NB4 (cell line): ENCODE results near the gene CAMTA2.
A peak's percentile ranks its signal among the peaks of the same experiment; 100 is the strongest.

Experiments used
- DNase-seq: peaks from one replicate; pipeline ENCODE4 v3.0.0; 2010; ENCODE audit warnings: low read depth
- H3K4me3 ChIP-seq: one replicate; pipeline ENCODE4 v1.5.1; 2011; ENCODE audit warnings: mild to moderate bottlenecking, low read depth, low read length, moderate library complexity
- MYC ChIP-seq: IDR thresholded peaks from 2 replicates; pipeline ENCODE4 v1.6.1; 2011; ENCODE audit warnings: low read depth, low read length
- POLR2A ChIP-seq: IDR thresholded peaks from 2 replicates; pipeline ENCODE4 v1.6.1; 2011; ENCODE audit warnings: mild to moderate bottlenecking; ENCODE audit not compliant: insufficient read length; ENCODE audit errors: extremely low read depth
- TF ChIP-seq, protein P1 (sequence below): IDR thresholded peaks from one replicate; pipeline ENCODE4 v1.5.1; 2012; ENCODE audit warnings: low read depth, low read length
- TF ChIP-seq, protein P2 (sequence below): IDR thresholded peaks from 2 replicates; pipeline ENCODE4 v1.6.1; 2011; ENCODE audit warnings: low read depth, low read length

CAMTA2 gene

GRCh38 chr17:4935650-4936049 lies 51.8 kb downstream of the CAMTA2 start:
- TF ChIP-seq, protein P1, sequence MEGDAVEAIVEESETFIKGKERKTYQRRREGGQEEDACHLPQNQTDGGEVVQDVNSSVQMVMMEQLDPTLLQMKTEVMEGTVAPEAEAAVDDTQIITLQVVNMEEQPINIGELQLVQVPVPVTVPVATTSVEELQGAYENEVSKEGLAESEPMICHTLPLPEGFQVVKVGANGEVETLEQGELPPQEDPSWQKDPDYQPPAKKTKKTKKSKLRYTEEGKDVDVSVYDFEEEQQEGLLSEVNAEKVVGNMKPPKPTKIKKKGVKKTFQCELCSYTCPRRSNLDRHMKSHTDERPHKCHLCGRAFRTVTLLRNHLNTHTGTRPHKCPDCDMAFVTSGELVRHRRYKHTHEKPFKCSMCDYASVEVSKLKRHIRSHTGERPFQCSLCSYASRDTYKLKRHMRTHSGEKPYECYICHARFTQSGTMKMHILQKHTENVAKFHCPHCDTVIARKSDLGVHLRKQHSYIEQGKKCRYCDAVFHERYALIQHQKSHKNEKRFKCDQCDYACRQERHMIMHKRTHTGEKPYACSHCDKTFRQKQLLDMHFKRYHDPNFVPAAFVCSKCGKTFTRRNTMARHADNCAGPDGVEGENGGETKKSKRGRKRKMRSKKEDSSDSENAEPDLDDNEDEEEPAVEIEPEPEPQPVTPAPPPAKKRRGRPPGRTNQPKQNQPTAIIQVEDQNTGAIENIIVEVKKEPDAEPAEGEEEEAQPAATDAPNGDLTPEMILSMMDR, result no peak
- TF ChIP-seq, protein P2, sequence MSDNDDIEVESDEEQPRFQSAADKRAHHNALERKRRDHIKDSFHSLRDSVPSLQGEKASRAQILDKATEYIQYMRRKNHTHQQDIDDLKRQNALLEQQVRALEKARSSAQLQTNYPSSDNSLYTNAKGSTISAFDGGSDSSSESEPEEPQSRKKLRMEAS, result no peak
- TF ChIP-seq MYC (no peak), POLR2A (no peak)
- DNase-seq, result no peak
- no peak overlapping the region for H3K4me3 ChIP-seq

DNA sequence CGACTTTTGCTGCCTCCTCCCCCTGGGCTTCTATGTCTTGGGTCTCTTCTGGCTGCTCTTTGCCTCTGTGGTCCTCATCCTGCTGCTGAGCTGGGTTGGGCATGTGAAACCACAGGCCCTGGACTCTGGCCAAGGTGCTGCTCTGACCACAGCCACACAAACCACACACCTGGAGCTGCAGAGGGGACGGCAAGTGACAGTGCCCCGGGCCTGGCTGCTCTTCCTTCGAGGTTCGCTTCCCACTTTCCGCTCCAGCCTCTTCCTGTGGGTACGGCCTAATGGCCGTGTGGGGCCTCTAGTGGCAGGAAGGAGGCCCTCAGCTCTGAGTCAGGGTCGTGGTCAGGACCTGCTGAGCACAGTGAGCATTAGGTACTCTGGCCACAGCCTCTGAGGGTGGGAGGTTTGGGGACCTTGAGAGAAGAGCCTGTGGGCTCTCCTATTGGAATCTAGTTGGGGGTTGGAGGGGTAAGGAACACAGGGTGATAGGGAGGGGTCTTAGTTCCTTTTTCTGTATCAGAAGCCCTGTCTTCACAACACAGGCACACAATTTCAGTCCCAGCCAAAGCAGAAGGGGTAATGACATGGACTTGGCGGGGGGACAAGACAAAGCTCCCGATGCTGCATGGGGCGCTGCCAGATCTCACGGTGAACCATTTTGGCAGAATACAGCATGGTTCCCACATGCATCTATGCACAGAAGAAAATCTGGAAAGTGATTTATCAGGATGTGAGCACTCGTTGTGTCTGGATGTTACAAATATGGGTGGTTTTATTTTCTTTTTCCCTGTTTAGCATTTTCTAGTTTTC lies 53.1 kb downstream of the CAMTA2 start:
- no peak overlapping the region for H3K4me3 ChIP-seq
- TF ChIP-seq MYC, result no peak
- TF ChIP-seq, protein P2, result no peak
- no peak for TF ChIP-seq POLR2A
- TF ChIP-seq, protein P1, result peak; percentile 41
- DNase-seq, result peak; percentile 82

DNA sequence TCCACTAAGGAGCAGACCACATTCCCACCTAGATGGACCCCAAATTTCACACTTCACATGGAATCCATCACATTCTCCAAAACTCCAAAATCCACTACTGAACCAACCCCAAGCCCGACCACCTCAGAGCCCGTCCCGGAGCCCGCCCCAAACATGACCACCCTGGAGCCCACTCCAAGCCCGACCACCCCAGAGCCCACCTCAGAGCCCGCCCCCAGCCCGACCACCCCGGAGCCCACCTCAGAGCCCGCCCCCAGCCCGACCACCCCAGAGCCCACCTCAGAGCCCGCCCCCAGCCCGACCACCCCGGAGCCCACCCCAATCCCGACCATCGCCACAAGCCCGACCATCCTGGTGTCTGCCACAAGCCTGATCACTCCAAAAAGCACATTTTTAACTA lies 53.8 kb downstream of the CAMTA2 start:
- TF ChIP-seq MYC (no peak), POLR2A (no peak)
- TF ChIP-seq, protein P2, result no peak
- TF ChIP-seq, protein P1, result no peak
- H3K4me3 ChIP-seq, result no peak overlapping the region
- DNase-seq, result no peak

DNA sequence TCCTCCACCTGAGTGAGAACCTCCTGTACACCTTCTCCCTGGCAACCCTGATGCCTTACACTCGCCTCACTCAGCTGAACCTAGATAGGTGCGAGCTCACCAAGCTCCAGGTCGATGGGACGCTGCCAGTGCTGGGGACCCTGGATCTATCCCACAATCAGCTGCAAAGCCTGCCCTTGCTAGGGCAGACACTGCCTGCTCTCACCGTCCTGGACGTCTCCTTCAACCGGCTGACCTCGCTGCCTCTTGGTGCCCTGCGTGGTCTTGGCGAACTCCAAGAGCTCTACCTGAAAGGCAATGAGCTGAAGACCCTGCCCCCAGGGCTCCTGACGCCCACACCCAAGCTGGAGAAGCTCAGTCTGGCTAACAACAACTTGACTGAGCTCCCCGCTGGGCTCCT lies 54.7 kb downstream of the CAMTA2 start:
- no peak for TF ChIP-seq MYC
- TF ChIP-seq, protein P1, result no peak
- TF ChIP-seq POLR2A, result no peak
- TF ChIP-seq, protein P2, result no peak
- no peak for DNase-seq
- no peak overlapping the region for H3K4me3 ChIP-seq

DNA sequence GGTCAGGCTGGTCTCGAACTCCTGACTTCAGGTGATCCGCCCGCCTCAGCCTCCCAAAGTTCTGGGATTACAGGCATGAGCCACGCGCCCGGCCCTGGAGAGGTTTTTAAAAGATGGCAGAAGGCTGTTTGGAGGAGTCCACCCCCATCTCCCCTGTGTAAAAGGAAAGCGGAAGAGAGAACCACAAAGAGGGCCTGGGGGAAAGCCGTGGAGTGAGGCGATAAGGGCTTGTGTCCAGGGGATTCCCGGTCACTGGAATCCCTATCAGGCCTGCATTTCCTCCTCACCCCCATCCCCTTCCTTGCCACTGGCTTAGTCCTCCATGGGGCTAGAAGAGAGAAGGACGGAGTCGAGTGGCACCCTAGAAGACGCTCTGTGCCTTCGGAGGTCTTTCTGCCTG lies 55.5 kb downstream of the CAMTA2 start, which contains the start of gene GP1BA:
GP1BA (plus strand) TSS at position 315 of the 400 bp plus-strand sequence. CDS start 328 bp downstream, outside the sequence.
- no peak for DNase-seq
- H3K4me3 ChIP-seq, result no peak within 1 kb of the TSS
- TF ChIP-seq, protein P2, result no peak
- TF ChIP-seq POLR2A, result no peak
- TF ChIP-seq, protein P1, result no peak
- TF ChIP-seq MYC, result no peak
